Measurements from ENCODE around the gene KCNK15.

GRCh38 chr20:44742304-44743079 lies 3.2 kb upstream of the KCNK15 start:
- no peak for TF ChIP-seq POLR2A (IDR thresholded peaks at IDR 0.05)
- TF ChIP-seq CTCF (IDR thresholded peaks at IDR 0.05): no peak

Data from thyroid gland (tissue), 4 donors.